HG03095 (cell line): Measurements from ENCODE around the gene LDAF1.
"Not testable (repeated sequence)": the region's sequence is repeated elsewhere in the genome, so short reads cannot be mapped to it uniquely, and the experiment has no call there.

Experiments
- ATAC-seq: cut with Tn5 transposase; IDR thresholded peaks from one replicate; pipeline ENCODE4 v1.9.1; 2021; ENCODE audit warnings: moderate library complexity; ENCODE audit not compliant: unreplicated experiment

Gene LDAF1

GRCh38 chr16:21158208-21159110 lies at the start of gene LDAF1:
Gene LDAF1, plus strand, starts transcription at chr16:21158674. Its CDS starts 2,509 bp downstream, at chr16:21161183.
- ATAC-seq, result peak; percentile 72

- not testable (repeated sequence) for ATAC-seq
Observed at GRCh38 chr16:21115551-21115950, 42.9 kb upstream of the LDAF1 start.

GRCh38 chr16:21116148-21116693 lies 42.3 kb upstream of the LDAF1 start:
- no peak for ATAC-seq

GRCh38 chr16:21117567-21117966 lies 40.9 kb upstream of the LDAF1 start:
- ATAC-seq, result no peak

GRCh38 chr16:21120976-21121520 lies 37.4 kb upstream of the LDAF1 start:
- no peak for ATAC-seq

GRCh38 chr16:21125191-21125590 lies 33.3 kb upstream of the LDAF1 start:
- ATAC-seq, result no peak

- no peak for ATAC-seq
Observed at GRCh38 chr16:21126518-21126917, 32.0 kb upstream of the LDAF1 start.

- no peak for ATAC-seq
Observed at GRCh38 chr16:21128991-21129390, 29.5 kb upstream of the LDAF1 start.

GRCh38 chr16:21130811-21131210 lies 27.7 kb upstream of the LDAF1 start:
- no peak for ATAC-seq

- no peak for ATAC-seq
Observed at GRCh38 chr16:21134053-21134452, 24.4 kb upstream of the LDAF1 start.

GRCh38 chr16:21145738-21146137 lies 12.7 kb upstream of the LDAF1 start:
- ATAC-seq, result no peak

- no peak for ATAC-seq
Observed at GRCh38 chr16:21150375-21151001, 8.0 kb upstream of the LDAF1 start, which contains the start of gene DNAH3. Gene DNAH3, minus strand, starts transcription at chr16:21150846. Its CDS starts 527 bp downstream, at chr16:21150319.

GRCh38 chr16:21152160-21153030 lies 6.1 kb upstream of the LDAF1 start:
- ATAC-seq, result not testable (repeated sequence)

- not testable (repeated sequence) for ATAC-seq
Observed at GRCh38 chr16:21153124-21153729, 5.2 kb upstream of the LDAF1 start.

- ATAC-seq, result not testable (repeated sequence)
Observed at GRCh38 chr16:21156011-21156410, 2.5 kb upstream of the LDAF1 start.

- no peak for ATAC-seq
Observed at GRCh38 chr16:21156767-21157467, 1.6 kb upstream of the LDAF1 start.

- no peak for ATAC-seq
Observed at GRCh38 chr16:21157632-21158031, 842 bp upstream of the LDAF1 start.

GRCh38 chr16:21159281-21159951 lies 942 bp downstream of the LDAF1 start:
- no peak for ATAC-seq

- no peak for ATAC-seq
Observed at GRCh38 chr16:21160276-21160675, 1.8 kb downstream of the LDAF1 start.
